Neural progenitor cell (in vitro differentiated cells): ENCODE data around the gene ARHGAP28. TPM values are rescaled to one million over a fixed set of nuclear protein-coding genes. Genes with fewer than 3 reads are reported as not detected.

Experiments used
- DNase-seq: peaks from one replicate; pipeline ENCODE4 v3.0.0-alpha.2; 2016; ENCODE audit warnings: low spot score
- H2AFZ ChIP-seq: fragments of 200-600 bp; sonication (generic); replicated peaks from 2 replicates; pipeline ENCODE4 v1.6.1; 2016; ENCODE audit warnings: antibody characterized with exemption
- H3F3A ChIP-seq: fragments of 200-600 bp; sonication (generic); 2 replicates; pipeline ENCODE4 v1.6.1; 2016; ENCODE audit warnings: antibody characterized with exemption, low read depth
- H3K27ac ChIP-seq: fragments of 200-600 bp; sonication (generic); 2 replicates; pipeline ENCODE4 v1.5.1; 2016; ENCODE audit warnings: mild to moderate bottlenecking
- H3K27me3 ChIP-seq: fragments of 200-600 bp; sonication (generic); 2 replicates; pipeline ENCODE4 v1.6.1; 2016; ENCODE audit warnings: mild to moderate bottlenecking, moderate library complexity
- H3K36me3 ChIP-seq: fragments of 200-600 bp; sonication (generic); 2 replicates; pipeline ENCODE4 v1.5.1; 2016
- H3K4me1 ChIP-seq: fragments of 200-600 bp; sonication (generic); 2 replicates; pipeline ENCODE4 v1.6.1; 2016; ENCODE audit warnings: mixed run types
- H3K4me2 ChIP-seq: fragments of 200-600 bp; sonication (generic); 2 replicates; pipeline ENCODE4 v1.6.1; 2016
- H3K4me3 ChIP-seq: fragments of 200-600 bp; sonication (generic); 2 replicates; pipeline ENCODE4 v1.5.1; 2016
- H3K79me2 ChIP-seq: fragments of 200-600 bp; sonication (generic); 2 replicates; pipeline ENCODE4 v1.6.1; 2016; ENCODE audit warnings: low read depth
- H3K9ac ChIP-seq: fragments of 200-600 bp; sonication (generic); 2 replicates; pipeline ENCODE4 v1.6.1; 2016
- H3K9me3 ChIP-seq: fragments of 200-600 bp; sonication (generic); 2 replicates; pipeline ENCODE4 v1.5.1; 2016; ENCODE audit warnings: low read depth
- H4K20me1 ChIP-seq: fragments of 200-600 bp; sonication (generic); 2 replicates; pipeline ENCODE4 v1.6.1; 2016; ENCODE audit warnings: low read depth
- H3K27ac Mint-ChIP-seq: 3 replicates; pipeline ENCODE4 v1.8.0; 2021; ENCODE audit warnings: mixed read lengths
- H3K27me3 Mint-ChIP-seq: 2 replicates; pipeline ENCODE4 v1.8.0; 2022; ENCODE audit warnings: low read depth, mild to moderate bottlenecking, inconsistent platforms, moderate library complexity, mixed read lengths; ENCODE audit not compliant: insufficient read depth
- H3K36me3 Mint-ChIP-seq: 3 replicates; pipeline ENCODE4 v1.8.0; 2021; ENCODE audit warnings: mixed read lengths
- H3K4me1 Mint-ChIP-seq: 3 replicates; pipeline ENCODE4 v1.8.0; 2021; ENCODE audit warnings: mixed read lengths
- H3K4me3 Mint-ChIP-seq: 3 replicates; pipeline ENCODE4 v1.8.0; 2021; ENCODE audit warnings: mild to moderate bottlenecking, moderate library complexity, mixed read lengths
- H3K9me3 Mint-ChIP-seq: 3 replicates; pipeline ENCODE4 v1.8.0; 2020; ENCODE audit warnings: mixed read lengths
- CTCF ChIP-seq: fragments of 200-600 bp; sonication (generic); IDR thresholded peaks from 2 replicates; pipeline ENCODE4 v1.5.1; 2017; ENCODE audit warnings: antibody characterized with exemption, mild to moderate bottlenecking
- EZH2 ChIP-seq: fragments of 200-600 bp; sonication (generic); IDR thresholded peaks from 2 replicates; pipeline ENCODE4 v1.6.1; 2017; ENCODE audit warnings: antibody characterized with exemption, mild to moderate bottlenecking, moderate library complexity
- EZH2phosphoT487 ChIP-seq: fragments of 200-600 bp; sonication (generic); IDR thresholded peaks from 2 replicates; pipeline ENCODE4 v1.6.1; 2017; ENCODE audit warnings: antibody characterized with exemption
- total RNA-seq: library from RNA; depleted of rRNA; stranded (reverse); fragments of >200 nt; gene quantifications from 2 replicates; pipeline ENCODE4 v1.2.3, GENCODE V29; 2015; ENCODE audit warnings: low replicate concordance

The ARHGAP28 gene
- total RNA-seq, 1 donor from 2014 or later: 25.7 TPM

- Mint-ChIP-seq H3K4me1 (no peaks in the 10 kb centered on the region), H3K36me3 (peaks cover 75% of the 10 kb centered on the region), H3K27me3 (peaks cover 4% of the 10 kb centered on the region), H3K4me3 (no peak overlapping the region), H3K27ac (no peak overlapping the region), H3K9me3 (peaks cover 3% of the 10 kb centered on the region)
- DNase-seq: no peak
- no peak for TF ChIP-seq CTCF
- no peak for TF ChIP-seq EZH2phosphoT487
- TF ChIP-seq EZH2: no peak
- no peak overlapping the region for H3K9ac ChIP-seq
- H3K36me3 ChIP-seq: peaks cover 15% of the 10 kb centered on the region
- H4K20me1 ChIP-seq: no peaks in the 10 kb centered on the region
- H3K4me3 ChIP-seq: no peak overlapping the region
- no peaks in the 10 kb centered on the region for H3K27me3 ChIP-seq
- H3K4me1 ChIP-seq: no peaks in the 10 kb centered on the region
- H3K4me2 ChIP-seq: no peak overlapping the region
- no peaks in the 10 kb centered on the region for H3K9me3 ChIP-seq
- H3F3A ChIP-seq: no peaks in the 10 kb centered on the region
- no peak overlapping the region for H2AFZ ChIP-seq
- H3K79me2 ChIP-seq: no peaks in the 10 kb centered on the region
- no peak overlapping the region for H3K27ac ChIP-seq
Measured at GRCh38 chr18:6960124-6960523, 230.6 kb downstream of the ARHGAP28 start.

GRCh38 chr18:6960656-6961055, 231.1 kb downstream of the ARHGAP28 start:
- Mint-ChIP-seq H3K36me3 (peaks cover 76% of the 10 kb centered on the region), H3K9me3 (peaks cover 3% of the 10 kb centered on the region), H3K4me1 (no peaks in the 10 kb centered on the region), H3K27me3 (peaks cover 2% of the 10 kb centered on the region), H3K27ac (no peak overlapping the region), H3K4me3 (no peak overlapping the region)
- Histone ChIP-seq H3K4me2 (no peak overlapping the region), H3K9ac (no peak overlapping the region), H4K20me1 (no peaks in the 10 kb centered on the region), H3F3A (no peaks in the 10 kb centered on the region), H3K4me1 (no peaks in the 10 kb centered on the region), H3K27me3 (no peaks in the 10 kb centered on the region), H3K27ac (no peak overlapping the region), H3K9me3 (no peaks in the 10 kb centered on the region), H2AFZ (no peak overlapping the region), H3K79me2 (no peaks in the 10 kb centered on the region), H3K36me3 (peaks cover 19% of the 10 kb centered on the region), H3K4me3 (no peak overlapping the region)
- DNase-seq: no peak
- TF ChIP-seq EZH2 (no peak), EZH2phosphoT487 (no peak), CTCF (no peak)

- Histone ChIP-seq H4K20me1 (no peaks in the 10 kb centered on the region), H3K79me2 (no peaks in the 10 kb centered on the region), H3K27me3 (no peaks in the 10 kb centered on the region), H2AFZ (no peak overlapping the region), H3K27ac (no peak overlapping the region), H3K4me3 (no peak overlapping the region), H3K9ac (no peak overlapping the region), H3K36me3 (peaks cover 20% of the 10 kb centered on the region), H3K4me1 (no peaks in the 10 kb centered on the region), H3K9me3 (no peaks in the 10 kb centered on the region), H3K4me2 (no peak overlapping the region), H3F3A (no peaks in the 10 kb centered on the region)
- peaks cover 75% of the 10 kb centered on the region for H3K36me3 Mint-ChIP-seq
- H3K27ac Mint-ChIP-seq: no peak overlapping the region
- DNase-seq: no peak
- H3K27me3 Mint-ChIP-seq: peaks cover 2% of the 10 kb centered on the region
- TF ChIP-seq CTCF (no peak), EZH2phosphoT487 (no peak), EZH2 (no peak)
- H3K4me3 Mint-ChIP-seq: no peak overlapping the region
- no peaks in the 10 kb centered on the region for H3K4me1 Mint-ChIP-seq
- peaks cover 3% of the 10 kb centered on the region for H3K9me3 Mint-ChIP-seq
Measured at GRCh38 chr18:6961331-6961730, 231.8 kb downstream of the ARHGAP28 start.
